HG03565 (cell line): ENCODE measurements around the gene RAB44.
A peak's percentile ranks its signal among the peaks of the same experiment; 100 is the strongest.

Experiments
- ATAC-seq: cut with Tn5 transposase; IDR thresholded peaks from one replicate; pipeline ENCODE4 v1.9.1; 2021; ENCODE audit warnings: mild to moderate bottlenecking, moderate library complexity; ENCODE audit not compliant: unreplicated experiment

RAB44 gene

DNA sequence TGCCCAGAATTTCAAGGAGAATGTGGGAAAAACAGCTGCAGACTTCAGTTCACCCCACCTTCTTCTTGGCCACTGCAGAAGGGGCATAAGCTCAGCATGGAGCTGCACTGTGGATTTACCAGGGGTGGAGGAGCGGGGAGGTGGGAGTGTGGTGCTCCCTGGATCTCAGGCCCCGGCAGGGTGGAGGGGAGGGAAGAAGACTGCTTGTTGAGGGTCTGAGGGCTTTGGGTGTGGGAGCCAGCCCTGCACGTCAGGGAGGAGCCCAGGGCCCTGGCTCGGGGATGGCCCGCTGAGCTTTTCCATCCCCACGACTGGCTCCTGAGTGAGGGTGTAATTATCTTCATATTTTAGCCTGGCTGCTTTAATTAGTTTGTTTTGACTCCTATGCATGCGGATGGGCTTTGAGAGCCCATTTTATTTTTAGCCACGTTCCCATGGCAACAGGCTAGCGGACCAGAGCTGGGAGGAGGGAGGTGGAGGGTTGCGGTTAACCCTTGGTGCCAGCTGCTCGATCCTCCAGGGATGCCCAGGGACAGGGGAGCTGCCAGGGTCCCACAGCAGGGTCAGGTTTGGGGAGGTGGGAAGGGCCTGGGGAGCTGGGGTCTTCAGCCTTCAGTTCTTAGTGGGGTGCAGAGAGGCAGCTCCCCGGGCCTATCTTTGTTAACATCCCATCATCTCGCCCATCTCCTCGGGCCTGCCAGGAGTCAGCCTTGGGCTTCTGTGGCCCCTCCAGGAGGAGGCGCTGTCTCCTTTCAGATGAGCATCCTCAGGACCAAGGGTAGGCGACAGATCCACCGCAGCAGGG is 68.2 kb downstream of the RAB44 start:
- ATAC-seq: no peak

DNA sequence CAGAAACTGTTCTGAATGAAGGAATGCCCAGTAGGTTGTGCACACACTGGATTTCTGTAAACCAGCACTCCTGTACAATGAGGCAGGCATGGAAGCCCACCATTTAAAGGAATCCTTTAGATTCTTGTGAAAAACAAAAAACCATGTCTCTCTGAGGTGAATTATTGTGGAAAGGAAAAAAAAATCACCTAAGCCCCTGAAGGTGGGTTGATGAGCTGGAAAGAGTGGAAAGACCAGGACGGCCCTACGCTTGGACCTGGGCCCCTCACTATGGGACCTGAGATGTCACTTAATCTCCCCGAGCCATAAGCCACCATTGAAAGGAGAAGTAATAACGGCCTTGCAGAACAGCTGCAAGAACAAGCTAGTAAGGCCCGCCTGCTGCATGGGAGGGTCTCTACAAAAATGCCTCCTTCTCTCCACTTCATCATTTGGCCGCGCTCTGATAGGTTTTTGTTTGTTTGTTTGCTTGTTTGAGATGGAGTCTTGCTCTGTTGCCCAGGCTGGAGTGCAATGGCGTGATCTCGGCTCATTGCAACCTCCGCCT is 68.8 kb downstream of the RAB44 start:
- no peak for ATAC-seq

- no peak for ATAC-seq
These were observed 71.6 kb downstream of the RAB44 start for GRCh38 chr6:36769183-36769675.

GRCh38 chr6:36769676-36770499 is 72.3 kb downstream of the RAB44 start:
- no peak for ATAC-seq

- no peak for ATAC-seq
These were observed 73.5 kb downstream of the RAB44 start for GRCh38 chr6:36771145-36771544.

GRCh38 chr6:36772397-36772796 is 74.8 kb downstream of the RAB44 start:
- ATAC-seq: no peak

GRCh38 chr6:36774331-36774730 is 76.7 kb downstream of the RAB44 start:
- ATAC-seq: no peak

DNA sequence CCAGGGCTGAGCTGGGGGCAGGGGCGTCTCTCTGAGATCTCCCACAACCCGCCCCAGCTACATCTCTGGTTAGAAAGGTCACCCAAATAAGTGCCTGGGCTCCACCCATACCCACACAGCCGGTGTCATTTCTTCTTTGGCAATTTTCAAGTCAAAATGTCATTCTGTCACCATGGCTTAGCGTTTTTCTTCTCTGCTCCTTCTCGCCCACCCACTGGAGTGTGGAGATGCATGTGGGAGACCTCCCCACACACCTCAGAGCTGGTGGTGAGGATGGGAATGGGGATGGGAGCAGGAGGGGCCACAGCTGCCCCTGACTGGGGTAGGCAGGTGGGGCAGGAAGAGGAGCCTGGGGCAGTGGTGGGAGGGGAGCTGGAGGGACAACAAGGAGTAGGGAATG is 78.5 kb downstream of the RAB44 start:
- ATAC-seq: no peak

DNA sequence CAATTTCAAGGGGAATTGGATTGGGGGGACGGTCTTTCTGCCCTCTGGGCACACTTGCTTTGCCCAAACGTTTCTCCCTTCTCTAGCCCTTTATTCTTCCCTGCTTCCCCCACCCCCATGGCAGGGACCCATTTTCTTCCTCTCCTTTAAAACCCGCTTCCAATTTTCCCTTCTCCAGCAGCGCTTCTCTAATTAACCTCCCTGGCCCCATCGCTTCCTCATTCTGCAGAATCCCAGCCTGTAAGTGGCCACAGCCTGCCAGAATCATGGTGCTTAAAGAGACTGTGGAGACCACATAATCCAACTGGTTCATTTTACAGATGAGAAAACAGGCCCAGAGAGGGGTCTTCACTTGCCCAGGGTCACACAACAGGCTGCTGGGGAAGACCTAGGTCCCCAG is 80.2 kb downstream of the RAB44 start:
- ATAC-seq: no peak

- ATAC-seq: no peak
These were observed 81.6 kb downstream of the RAB44 start for GRCh38 chr6:36779227-36779626.

DNA sequence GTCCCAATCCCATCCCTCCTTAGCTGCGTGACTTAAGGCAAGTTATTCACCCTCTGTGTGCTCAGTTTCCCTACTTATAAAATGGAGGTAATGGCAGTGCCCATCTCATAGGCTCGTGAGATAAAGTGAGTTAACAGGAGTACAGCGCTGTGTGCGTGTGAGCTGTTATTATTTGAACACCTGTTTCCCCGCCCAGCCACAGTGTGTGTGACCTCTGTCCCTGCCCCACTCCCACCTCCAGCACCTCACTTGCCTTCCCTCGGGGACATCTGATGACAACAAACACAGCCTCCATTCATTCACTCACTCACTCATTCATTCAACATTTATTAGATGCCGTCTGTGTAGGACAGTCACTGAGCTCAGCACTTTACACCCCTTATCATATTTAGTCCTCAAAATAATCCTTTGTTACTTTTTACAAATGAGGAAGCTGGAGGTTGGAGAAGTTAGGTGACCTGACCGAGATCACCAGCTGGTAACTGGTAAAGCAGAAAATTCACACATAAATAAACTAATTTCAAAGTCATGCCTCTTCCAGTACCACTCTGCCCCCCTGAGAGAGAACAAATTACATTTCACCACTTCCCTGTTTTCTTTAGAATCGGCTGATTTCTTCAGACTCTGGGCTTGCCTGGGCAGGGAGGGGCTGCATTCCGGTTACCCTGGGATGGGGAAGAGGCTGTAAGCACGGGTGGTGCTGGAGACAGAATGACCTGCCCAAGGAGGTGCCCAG is 83.0 kb downstream of the RAB44 start:
- no peak for ATAC-seq

DNA sequence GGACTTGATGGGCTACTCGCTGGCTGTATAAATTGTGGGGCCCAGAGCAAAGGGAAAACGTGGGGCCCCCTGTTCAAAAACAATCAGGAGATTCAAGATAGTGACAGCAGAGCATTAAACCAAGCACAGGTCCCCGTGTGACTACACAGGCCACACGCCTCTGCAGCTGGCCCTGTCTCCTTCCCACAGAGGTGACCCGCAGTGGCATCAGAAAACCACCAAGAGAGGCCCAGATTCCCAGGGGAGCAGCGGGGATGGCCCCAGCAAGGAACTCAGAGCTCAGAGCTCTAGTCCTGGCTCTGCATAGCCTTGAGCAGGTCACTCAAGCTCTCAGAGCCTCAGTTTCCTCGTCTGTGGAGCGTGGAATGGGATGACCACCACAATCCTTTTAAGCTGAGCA is 84.0 kb downstream of the RAB44 start:
- peak; percentile 60 for ATAC-seq
